GM10248 (cell line): Measurements from ENCODE around the gene KIF17.

Source experiments
- CTCF ChIA-PET: fragments of 300-600 bp; sonication (Branson Sonifier 250); formaldehyde crosslinking; extraction: SDS; loops from one replicate; lab custom pipeline; 2021; ENCODE audit warnings: antibody characterized with exemption; lab: Yijun Ruan, JAX
- POLR2A ChIA-PET: fragments of 350-650 bp; sonication (Branson Sonifier 250); formaldehyde crosslinking; extraction: SDS; loops from one replicate; lab custom pipeline; 2020; ENCODE audit warnings: antibody characterized with exemption; lab: Yijun Ruan, JAX
- DNase-seq: peaks from one replicate; pipeline ENCODE4 v3.0.0; 2012; ENCODE audit errors: extremely low spot score
- CTCF ChIP-seq: IDR thresholded peaks from 2 replicates; pipeline ENCODE4 v1.5.1; 2012; ENCODE audit warnings: mild to moderate bottlenecking, low read depth; ENCODE audit errors: extremely low read depth, missing control alignments, control extremely low read depth

Gene KIF17

DNA sequence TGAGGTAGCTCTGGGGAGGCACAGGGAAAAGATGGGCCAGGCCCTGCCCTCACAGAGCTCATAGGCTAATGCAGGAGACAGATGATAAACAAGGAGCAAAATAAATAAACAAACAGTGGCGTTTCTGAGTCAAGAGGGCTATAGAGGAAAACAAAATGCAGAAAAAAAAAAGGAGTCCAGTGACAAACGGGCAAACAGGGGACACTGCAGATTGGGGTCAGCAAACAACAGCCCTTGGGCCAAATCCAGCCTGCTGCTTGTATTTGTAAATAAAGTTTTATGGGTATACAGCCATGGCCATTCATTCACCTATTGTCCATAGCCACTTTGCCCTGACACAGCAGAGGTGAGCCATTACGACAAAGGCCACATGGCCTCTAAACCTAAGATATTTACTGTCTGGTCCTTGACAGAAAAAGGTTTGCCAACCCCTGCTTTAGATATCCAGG lies 103.7 kb downstream of the KIF17 start:
- CTCF ChIA-PET, result interaction anchor here (1.4 kb wide), 1 partner anchor 18 kb away, joined by 4 read pairs; no protein-coding TSS in a partner anchor
- no peak for DNase-seq
- POLR2A ChIA-PET, result no interaction called here
- no peak for TF ChIP-seq CTCF
